Measurements from ENCODE around the gene MRPS34. TPM values are rescaled to one million over a fixed set of nuclear protein-coding genes. Genes with fewer than 3 reads are reported as not detected.

Gene MRPS34
- total and polyA plus RNA-seq, 10 of the 15 experiments (the other 5 are each of a cell fraction or from before 2014, with no cell fraction given) = 3.6 to 285 (median 147) TPM

DNA sequence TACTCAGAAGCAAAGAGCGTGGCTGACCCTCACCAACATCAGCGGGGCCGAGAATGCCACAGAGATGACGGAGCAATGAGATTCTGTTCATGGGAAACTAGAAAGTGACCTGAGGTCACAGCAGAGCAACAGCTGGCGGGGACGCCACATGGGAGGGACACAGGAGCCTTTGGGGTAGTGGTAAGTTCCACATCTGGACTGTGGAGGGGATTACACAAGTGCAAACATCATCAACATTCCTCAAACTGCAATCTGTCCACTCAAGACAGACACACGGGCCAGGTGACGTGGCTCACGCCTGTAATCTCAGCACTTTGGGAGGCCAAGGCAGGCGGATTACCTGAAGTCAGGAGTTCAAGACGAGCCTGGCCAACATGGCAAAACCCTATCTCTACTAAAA is 42.5 kb upstream of the MRPS34 start:
- ChIA-PET SMC1A (ENCODE audit: uncharacterized antibody, unreplicated experiment) (no interaction called here), CTCF (interaction anchor here (0.7 kb wide), 1 partner anchor 10 kb away, joined by 3 read pairs; no protein-coding TSS in a partner anchor), RAD21 (ENCODE audit: unreplicated experiment) (no interaction called here), POLR2A (no interaction called here)
- FAIRE-seq (no peak), DNase-seq (ENCODE audit: low read depth, low spot score) (no peak), ATAC-seq (no peak)
- H3K4me2 ChIP-seq (ENCODE audit: control insufficient read depth, insufficient read depth) = no peak overlapping the region
- WGBS (ENCODE audit: insufficient coverage, insufficient replicate concordance, low lambda C conversion rate, missing lambda C conversion rate) = 88% methylated on average over 11 of the region's 11 CpGs
- no peaks in the 10 kb centered on the region for H3K79me2 ChIP-seq (ENCODE audit: control insufficient read depth, insufficient read depth, low read length)
- H3K4me3 ChIP-seq = no peak overlapping the region
- BruUV-seq (replicated peaks) = no TSS peak
- no peak overlapping the region for H3K9ac ChIP-seq (ENCODE audit: control insufficient read depth, insufficient read depth, low read length)
- no peak overlapping the region for H2AFZ ChIP-seq (ENCODE audit: control insufficient read depth, low read depth, low read length)
- intact Hi-C loops (cut with micrococcal nuclease; ENCODE audit: unreplicated experiment) (no loop called here), in situ Hi-C loops (cut with MboI) (no loop called here)
- no peaks in the 10 kb centered on the region for H3K9me3 ChIP-seq (replicated peaks; ENCODE audit: control insufficient read depth, insufficient read depth, low read length)
- H3K36me3 ChIP-seq (ENCODE audit: control insufficient read depth in 2 of 2, insufficient read depth in 2 of 2, low read length in 1 of 2) = no peaks in the 10 kb centered on the region; a peak in 2 of 4 replicates
- no peaks in the 10 kb centered on the region for H4K20me1 ChIP-seq (ENCODE audit: control insufficient read depth, insufficient read depth)
- H3K4me1 ChIP-seq (ENCODE audit: control insufficient read depth, insufficient read depth, low read length) = no peaks in the 10 kb centered on the region
- H3K27ac ChIP-seq (ENCODE audit: control insufficient read depth, insufficient read depth) = no peak overlapping the region
- no peak for TF ChIP-seq WRNIP1 (IDR thresholded peaks at IDR 0.05; ENCODE audit: borderline replicate concordance, low read depth, low read length)
- no peak for TF ChIP-seq JUNB (IDR thresholded peaks at IDR 0.05)
- no peak for TF ChIP-seq POLR2AphosphoS2 (IDR thresholded peaks at IDR 0.05; ENCODE audit: low read depth, low read length)
- TF ChIP-seq, protein P1, sequence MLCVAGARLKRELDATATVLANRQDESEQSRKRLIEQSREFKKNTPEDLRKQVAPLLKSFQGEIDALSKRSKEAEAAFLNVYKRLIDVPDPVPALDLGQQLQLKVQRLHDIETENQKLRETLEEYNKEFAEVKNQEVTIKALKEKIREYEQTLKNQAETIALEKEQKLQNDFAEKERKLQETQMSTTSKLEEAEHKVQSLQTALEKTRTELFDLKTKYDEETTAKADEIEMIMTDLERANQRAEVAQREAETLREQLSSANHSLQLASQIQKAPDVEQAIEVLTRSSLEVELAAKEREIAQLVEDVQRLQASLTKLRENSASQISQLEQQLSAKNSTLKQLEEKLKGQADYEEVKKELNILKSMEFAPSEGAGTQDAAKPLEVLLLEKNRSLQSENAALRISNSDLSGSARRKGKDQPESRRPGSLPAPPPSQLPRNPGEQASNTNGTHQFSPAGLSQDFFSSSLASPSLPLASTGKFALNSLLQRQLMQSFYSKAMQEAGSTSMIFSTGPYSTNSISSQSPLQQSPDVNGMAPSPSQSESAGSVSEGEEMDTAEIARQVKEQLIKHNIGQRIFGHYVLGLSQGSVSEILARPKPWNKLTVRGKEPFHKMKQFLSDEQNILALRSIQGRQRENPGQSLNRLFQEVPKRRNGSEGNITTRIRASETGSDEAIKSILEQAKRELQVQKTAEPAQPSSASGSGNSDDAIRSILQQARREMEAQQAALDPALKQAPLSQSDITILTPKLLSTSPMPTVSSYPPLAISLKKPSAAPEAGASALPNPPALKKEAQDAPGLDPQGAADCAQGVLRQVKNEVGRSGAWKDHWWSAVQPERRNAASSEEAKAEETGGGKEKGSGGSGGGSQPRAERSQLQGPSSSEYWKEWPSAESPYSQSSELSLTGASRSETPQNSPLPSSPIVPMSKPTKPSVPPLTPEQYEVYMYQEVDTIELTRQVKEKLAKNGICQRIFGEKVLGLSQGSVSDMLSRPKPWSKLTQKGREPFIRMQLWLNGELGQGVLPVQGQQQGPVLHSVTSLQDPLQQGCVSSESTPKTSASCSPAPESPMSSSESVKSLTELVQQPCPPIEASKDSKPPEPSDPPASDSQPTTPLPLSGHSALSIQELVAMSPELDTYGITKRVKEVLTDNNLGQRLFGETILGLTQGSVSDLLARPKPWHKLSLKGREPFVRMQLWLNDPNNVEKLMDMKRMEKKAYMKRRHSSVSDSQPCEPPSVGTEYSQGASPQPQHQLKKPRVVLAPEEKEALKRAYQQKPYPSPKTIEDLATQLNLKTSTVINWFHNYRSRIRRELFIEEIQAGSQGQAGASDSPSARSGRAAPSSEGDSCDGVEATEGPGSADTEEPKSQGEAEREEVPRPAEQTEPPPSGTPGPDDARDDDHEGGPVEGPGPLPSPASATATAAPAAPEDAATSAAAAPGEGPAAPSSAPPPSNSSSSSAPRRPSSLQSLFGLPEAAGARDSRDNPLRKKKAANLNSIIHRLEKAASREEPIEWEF (IDR thresholded peaks at IDR 0.05; ENCODE audit: insufficient replicate concordance, low read depth, low read length) = no peak
- TF ChIP-seq NR2C1 (IDR thresholded peaks at IDR 0.05) = no peak
- TF ChIP-seq TCF3 (IDR thresholded peaks at IDR 0.05; ENCODE audit: borderline replicate concordance, insufficient read depth, low read depth, low read length) = no peak
- no peak for TF ChIP-seq NR2C2 (IDR thresholded peaks at IDR 0.05; ENCODE audit: borderline replicate concordance, control insufficient read depth, insufficient read length, low read depth)
- TF ChIP-seq ZNF622 (IDR thresholded peaks at IDR 0.05) = no peak
- no peak for TF ChIP-seq CHD4 (IDR thresholded peaks at IDR 0.05)
- TF ChIP-seq IRF4 (IDR thresholded peaks at IDR 0.05; ENCODE audit: low read depth, low read length) = no peak
- TF ChIP-seq HDAC6 (IDR thresholded peaks at IDR 0.05; ENCODE audit: unreplicated experiment) = no peak
- no peak for TF ChIP-seq SUZ12 (IDR thresholded peaks at IDR 0.05; ENCODE audit: unreplicated experiment)
- no peaks in the 10 kb centered on the region for H3K27me3 ChIP-seq (replicated peaks in 1 of 2; ENCODE audit: control insufficient read depth in 2 of 2, insufficient read depth in 2 of 2, low read length in 1 of 2)

Data from GM12878 (cell line).